Bronchial epithelial cell (primary cell): ENCODE data around the gene CHST9. TPM values are rescaled to one million over a fixed set of nuclear protein-coding genes. Genes with fewer than 3 reads are reported as not detected.

Source experiments
- DNase-seq: peaks from one replicate; pipeline ENCODE4 v3.0.0-alpha.2; 2010; ENCODE audit warnings: low read depth
- FAIRE-seq: peaks from 2 replicates; lab custom pipeline; 2011; peaks lifted over from hg19 to GRCh38; lab: Jason Lieb, UNC
- H3K27me3 ChIP-seq: 2 replicates; pipeline ENCODE4 v1.5.1; 2011; ENCODE audit warnings: low read length; ENCODE audit not compliant: control insufficient read depth, insufficient read depth
- H3K36me3 ChIP-seq: 2 replicates; pipeline ENCODE4 v1.5.1; 2011; ENCODE audit warnings: low read length; ENCODE audit not compliant: control insufficient read depth, insufficient read depth
- H3K4me3 ChIP-seq: 2 replicates; pipeline ENCODE4 v1.5.1; 2011; ENCODE audit warnings: mild to moderate bottlenecking, low read depth, low read length, control low read depth
- total RNA-seq: library from RNA; depleted of rRNA; stranded (reverse); fragments of >200 nt; gene quantifications from 2 replicates; pipeline ENCODE4 v1.2.1, GENCODE V29; 2014
- TF ChIP-seq, protein P1 (sequence below): IDR thresholded peaks from 2 replicates; pipeline ENCODE4 v1.5.1; 2011; ENCODE audit warnings: mild to moderate bottlenecking, moderate library complexity, low read length, control low read depth, inconsistent platforms; ENCODE audit not compliant: insufficient read depth, severe bottlenecking

The CHST9 gene
- total RNA-seq, 1 donor from 2014 or later: 0.26 TPM

DNA sequence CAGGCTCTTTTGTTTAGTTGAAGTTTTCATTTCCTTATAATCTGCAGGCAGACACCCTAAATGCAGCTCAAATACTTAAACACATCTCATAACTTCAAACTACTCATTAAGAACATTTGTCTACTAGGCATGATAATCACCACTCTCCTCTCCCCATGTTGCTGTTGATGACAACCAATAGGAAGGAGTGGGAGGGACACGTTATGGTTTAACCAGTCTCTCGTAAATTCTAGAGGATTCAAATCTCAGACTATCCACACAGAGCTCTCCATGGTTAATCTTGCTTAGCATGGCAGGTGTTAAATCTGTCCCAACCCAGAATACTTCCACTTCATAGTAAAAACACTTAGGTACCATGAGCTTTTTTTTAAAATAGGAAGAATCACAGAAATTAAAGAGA, 192.2 kb downstream of the CHST9 start:
- Histone ChIP-seq H3K36me3 (no peaks in the 10 kb centered on the region), H3K4me3 (no peak overlapping the region), H3K27me3 (no peaks in the 10 kb centered on the region)
- DNase-seq (no peak), FAIRE-seq (no peak)
- TF ChIP-seq, protein P1, sequence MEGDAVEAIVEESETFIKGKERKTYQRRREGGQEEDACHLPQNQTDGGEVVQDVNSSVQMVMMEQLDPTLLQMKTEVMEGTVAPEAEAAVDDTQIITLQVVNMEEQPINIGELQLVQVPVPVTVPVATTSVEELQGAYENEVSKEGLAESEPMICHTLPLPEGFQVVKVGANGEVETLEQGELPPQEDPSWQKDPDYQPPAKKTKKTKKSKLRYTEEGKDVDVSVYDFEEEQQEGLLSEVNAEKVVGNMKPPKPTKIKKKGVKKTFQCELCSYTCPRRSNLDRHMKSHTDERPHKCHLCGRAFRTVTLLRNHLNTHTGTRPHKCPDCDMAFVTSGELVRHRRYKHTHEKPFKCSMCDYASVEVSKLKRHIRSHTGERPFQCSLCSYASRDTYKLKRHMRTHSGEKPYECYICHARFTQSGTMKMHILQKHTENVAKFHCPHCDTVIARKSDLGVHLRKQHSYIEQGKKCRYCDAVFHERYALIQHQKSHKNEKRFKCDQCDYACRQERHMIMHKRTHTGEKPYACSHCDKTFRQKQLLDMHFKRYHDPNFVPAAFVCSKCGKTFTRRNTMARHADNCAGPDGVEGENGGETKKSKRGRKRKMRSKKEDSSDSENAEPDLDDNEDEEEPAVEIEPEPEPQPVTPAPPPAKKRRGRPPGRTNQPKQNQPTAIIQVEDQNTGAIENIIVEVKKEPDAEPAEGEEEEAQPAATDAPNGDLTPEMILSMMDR: no peak

DNA sequence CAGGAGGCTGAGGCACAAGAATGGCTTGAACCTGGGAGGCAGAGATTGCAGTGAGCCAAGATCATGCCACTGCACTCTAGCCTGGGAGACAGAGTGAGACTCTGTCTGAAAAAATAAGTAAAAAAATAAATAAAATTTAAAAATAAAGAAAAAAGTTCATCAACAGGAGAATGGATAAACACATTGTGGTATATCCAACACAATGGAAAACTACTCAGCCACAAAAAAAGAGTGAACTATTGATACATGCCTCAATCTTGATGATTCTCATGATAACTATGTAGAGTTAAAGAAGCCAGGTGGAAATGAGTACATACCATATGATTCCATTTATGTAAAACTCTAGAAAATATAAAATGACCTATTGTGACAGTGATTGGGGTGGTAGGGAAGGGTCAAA, 195.3 kb downstream of the CHST9 start:
- TF ChIP-seq, protein P1: no peak
- Histone ChIP-seq H3K36me3 (no peaks in the 10 kb centered on the region), H3K4me3 (no peak overlapping the region), H3K27me3 (no peaks in the 10 kb centered on the region)
- DNase-seq (no peak), FAIRE-seq (no peak)

DNA sequence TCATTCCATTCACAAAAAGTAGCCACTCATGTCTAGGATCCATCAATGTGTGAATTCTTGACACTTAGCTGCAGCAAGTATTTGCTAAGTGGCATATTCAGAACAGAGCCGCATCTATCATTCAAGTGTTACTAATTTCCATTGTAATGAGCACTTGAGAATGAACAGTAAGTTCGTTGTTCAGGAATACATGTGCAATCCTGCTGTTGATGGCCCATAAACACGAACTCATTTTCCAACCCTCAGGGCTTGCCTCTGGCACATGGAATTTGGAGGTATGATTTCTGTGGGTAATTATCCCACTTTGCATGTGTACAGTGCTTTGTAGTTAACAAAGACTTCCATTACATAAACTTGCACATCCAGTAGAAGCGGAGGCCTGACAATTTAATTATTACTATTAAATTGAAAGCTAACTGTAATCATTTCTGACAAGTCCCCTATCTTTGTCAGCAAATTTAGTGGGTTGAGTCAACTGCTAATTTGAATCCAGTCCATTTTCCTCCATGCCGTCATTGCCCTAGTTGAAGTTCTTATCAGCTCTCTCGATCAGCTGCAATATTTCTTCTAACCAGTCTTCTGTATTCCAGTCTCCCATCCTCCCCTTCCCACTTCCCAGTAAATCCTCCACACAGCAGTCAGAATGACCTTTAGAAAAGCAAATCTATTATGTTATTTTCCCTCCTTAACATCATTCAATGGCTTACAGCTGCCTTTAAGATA, 203.6 kb downstream of the CHST9 start:
- DNase-seq (no peak), FAIRE-seq (peak; percentile 58)
- Histone ChIP-seq H3K36me3 (no peaks in the 10 kb centered on the region), H3K4me3 (no peak overlapping the region), H3K27me3 (no peaks in the 10 kb centered on the region)
- TF ChIP-seq, protein P1: no peak

DNA sequence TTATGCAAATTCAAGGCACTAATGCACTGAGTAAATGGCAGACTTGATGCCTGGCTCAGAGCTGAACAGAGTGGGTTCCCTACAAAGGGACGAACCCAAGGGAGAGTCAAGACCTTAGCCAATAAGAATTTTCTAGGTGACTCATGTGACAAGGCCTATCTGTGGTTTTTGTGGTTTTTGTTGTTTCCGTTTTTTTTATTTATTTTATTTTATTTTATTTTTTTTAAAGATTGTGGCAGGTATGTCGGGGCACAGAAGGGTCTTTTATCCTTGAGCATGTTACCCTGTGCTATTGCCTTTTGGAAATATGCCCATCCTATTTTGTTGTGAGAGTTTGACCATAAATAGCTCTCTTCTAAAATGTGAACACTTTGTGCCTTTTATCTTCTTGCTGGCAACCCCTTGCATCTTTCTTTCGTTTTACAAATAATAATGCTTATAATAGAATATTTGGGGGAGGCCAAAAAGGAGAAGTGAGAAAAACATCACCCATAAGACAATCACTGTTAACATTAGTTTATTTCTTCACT, 206.2 kb downstream of the CHST9 start:
- no peak for DNase-seq
- H3K36me3 ChIP-seq: no peaks in the 10 kb centered on the region
- TF ChIP-seq, protein P1: no peak
- no peaks in the 10 kb centered on the region for H3K27me3 ChIP-seq
- no peak for FAIRE-seq
- no peak overlapping the region for H3K4me3 ChIP-seq

DNA sequence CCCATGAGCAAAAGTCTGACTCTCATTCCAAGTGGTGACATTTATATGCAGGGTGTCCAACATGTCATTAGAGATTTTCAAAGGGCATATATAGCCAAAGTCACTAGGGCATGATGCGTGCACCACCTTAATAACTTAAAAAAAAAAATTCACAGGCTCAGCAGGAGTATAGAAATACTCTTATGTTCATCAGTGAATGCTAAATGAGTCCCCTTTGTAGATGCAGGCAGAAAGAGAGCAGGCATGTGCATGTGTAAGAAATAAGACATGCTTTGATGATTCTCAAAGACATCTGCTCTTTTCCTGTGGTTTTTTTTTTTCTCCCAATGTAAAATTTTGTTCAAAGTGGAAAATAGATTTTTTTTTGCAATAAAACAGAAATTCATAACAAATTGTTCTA, 207.3 kb downstream of the CHST9 start:
- Histone ChIP-seq H3K36me3 (no peaks in the 10 kb centered on the region), H3K4me3 (no peak overlapping the region), H3K27me3 (no peaks in the 10 kb centered on the region)
- no peak for DNase-seq
- no peak for FAIRE-seq
- TF ChIP-seq, protein P1: no peak
